ENCODE measurements around the gene MYBPC1. TPM values are rescaled to one million over a fixed set of nuclear protein-coding genes. Genes with fewer than 3 reads are reported as not detected.

MYBPC1 gene
- total RNA-seq, 1 experiment from 2014 or later = not detected

- DNase-seq (ENCODE audit: low read depth, low spot score) (no peak), ATAC-seq (no peak)
- Histone ChIP-seq H3K4me1 (ENCODE audit: control insufficient read depth, insufficient read depth, low read length) (no peaks in the 10 kb centered on the region), H3K27me3 (ENCODE audit: control insufficient read depth, insufficient read depth, low read length) (peaks cover 5% of the 10 kb centered on the region; the same call in 1 of the 2 replicates), H3K27ac (ENCODE audit: low read length) (no peak overlapping the region), H3K9me3 (ENCODE audit: control insufficient read depth, insufficient read depth, low read depth, low read length) (no peaks in the 10 kb centered on the region), H3K4me3 (ENCODE audit: low read depth in 2 of 2, low read length in 2 of 2) (no peak overlapping the region), H3K36me3 (ENCODE audit: control insufficient read depth, insufficient read depth, low read length) (no peaks in the 10 kb centered on the region)
- TF ChIP-seq SIN3A (IDR thresholded peaks at IDR 0.05; ENCODE audit: borderline replicate concordance, insufficient read depth, low read depth, low read length) (no peak), REST (IDR thresholded peaks at IDR 0.05; ENCODE audit: insufficient read depth in 1 of 2, low read depth in 2 of 2, low read length in 1 of 2) (no peak), POLR2AphosphoS5 (IDR thresholded peaks at IDR 0.05; ENCODE audit: low read depth, low read length) (no peak), TCF7L2 (IDR thresholded peaks at IDR 0.05; ENCODE audit: low read depth, low read length) (no peak)
- TF ChIP-seq, protein P1, sequence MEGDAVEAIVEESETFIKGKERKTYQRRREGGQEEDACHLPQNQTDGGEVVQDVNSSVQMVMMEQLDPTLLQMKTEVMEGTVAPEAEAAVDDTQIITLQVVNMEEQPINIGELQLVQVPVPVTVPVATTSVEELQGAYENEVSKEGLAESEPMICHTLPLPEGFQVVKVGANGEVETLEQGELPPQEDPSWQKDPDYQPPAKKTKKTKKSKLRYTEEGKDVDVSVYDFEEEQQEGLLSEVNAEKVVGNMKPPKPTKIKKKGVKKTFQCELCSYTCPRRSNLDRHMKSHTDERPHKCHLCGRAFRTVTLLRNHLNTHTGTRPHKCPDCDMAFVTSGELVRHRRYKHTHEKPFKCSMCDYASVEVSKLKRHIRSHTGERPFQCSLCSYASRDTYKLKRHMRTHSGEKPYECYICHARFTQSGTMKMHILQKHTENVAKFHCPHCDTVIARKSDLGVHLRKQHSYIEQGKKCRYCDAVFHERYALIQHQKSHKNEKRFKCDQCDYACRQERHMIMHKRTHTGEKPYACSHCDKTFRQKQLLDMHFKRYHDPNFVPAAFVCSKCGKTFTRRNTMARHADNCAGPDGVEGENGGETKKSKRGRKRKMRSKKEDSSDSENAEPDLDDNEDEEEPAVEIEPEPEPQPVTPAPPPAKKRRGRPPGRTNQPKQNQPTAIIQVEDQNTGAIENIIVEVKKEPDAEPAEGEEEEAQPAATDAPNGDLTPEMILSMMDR (IDR thresholded peaks at IDR 0.05) = no peak
- intact Hi-C loops (cut with micrococcal nuclease; ENCODE audit: unreplicated experiment) (no loop called here), in situ Hi-C loops (cut with HindIII; ENCODE audit: low pct_unique_long_range_greater_than_20kb, low sequenced_read_pairs) (no loop called here)
- ChIA-PET POLR2A (no interaction called here), CTCF (no interaction called here)
- no TSS peak for BruUV-seq (replicated peaks)
Measured at GRCh38 chr12:101663298-101663697, 68.5 kb downstream of the MYBPC1 start.

- TF ChIP-seq, protein P1 (IDR thresholded peaks at IDR 0.05) = no peak
- no peak for TF ChIP-seq SIN3A (IDR thresholded peaks at IDR 0.05; ENCODE audit: borderline replicate concordance, insufficient read depth, low read depth, low read length)
- no peak for TF ChIP-seq REST (IDR thresholded peaks at IDR 0.05; ENCODE audit: insufficient read depth in 1 of 2, low read depth in 2 of 2, low read length in 1 of 2)
- no peak for TF ChIP-seq POLR2AphosphoS5 (IDR thresholded peaks at IDR 0.05; ENCODE audit: low read depth, low read length)
- no peak for TF ChIP-seq TCF7L2 (IDR thresholded peaks at IDR 0.05; ENCODE audit: low read depth, low read length)
- ATAC-seq = no peak
Measured at GRCh38 chr12:101664992-101665391, 70.2 kb downstream of the MYBPC1 start.

More at GRCh38 chr12:101664992-101665391, 70.2 kb downstream of the MYBPC1 start:
- no peaks in the 10 kb centered on the region for H3K4me1 ChIP-seq (ENCODE audit: control insufficient read depth, insufficient read depth, low read length)
- H3K36me3 ChIP-seq (ENCODE audit: control insufficient read depth, insufficient read depth, low read length) = no peaks in the 10 kb centered on the region
- H3K27ac ChIP-seq (ENCODE audit: low read length) = no peak overlapping the region
- in situ Hi-C loops (cut with HindIII; ENCODE audit: low pct_unique_long_range_greater_than_20kb, low sequenced_read_pairs) = no loop called here
- no peak for DNase-seq (ENCODE audit: low read depth, low spot score)
- ChIA-PET POLR2A (no interaction called here), CTCF (no interaction called here)
- H3K27me3 ChIP-seq (ENCODE audit: control insufficient read depth, insufficient read depth, low read length) = peaks cover 5% of the 10 kb centered on the region; the same call in 1 of the 2 replicates
- H3K4me3 ChIP-seq (ENCODE audit: low read depth in 2 of 2, low read length in 2 of 2) = no peak overlapping the region
- no peaks in the 10 kb centered on the region for H3K9me3 ChIP-seq (ENCODE audit: control insufficient read depth, insufficient read depth, low read depth, low read length)
- intact Hi-C loops (cut with micrococcal nuclease; ENCODE audit: unreplicated experiment) = no loop called here
- BruUV-seq (replicated peaks) = no TSS peak

Measured in Panc1 (cell line).